GM12878 (cell line): ENCODE results near the gene ADCY5. TPM values are rescaled to one million over a fixed set of nuclear protein-coding genes. Genes with fewer than 3 reads are reported as not detected.
A peak's percentile ranks its signal among the peaks of the same experiment; 100 is the strongest.

Experiments used
- ATAC-seq: fragments of 200-7000 bp; cut with Tn5 transposase; 3 replicates; pipeline ENCODE4 v1.9.1; 2020; ENCODE audit warnings: mild to moderate bottlenecking, moderate library complexity
- BruUV-seq: library from RNA; stranded (reverse); fragments of 400-500 nt; replicated peaks from 2 replicates; lab custom pipeline; 2021; lab: Mats Ljungman, UMichigan
- CTCF ChIA-PET: fragments of 300-600 bp; sonication (Branson Sonifier 250); formaldehyde crosslinking; extraction: SDS; loops from one replicate; lab custom pipeline; 2021; ENCODE audit warnings: inconsistent platforms; lab: Yijun Ruan, JAX
- POLR2A ChIA-PET: fragments of 350-600 bp; formaldehyde crosslinking; extraction: SDS; loops from one replicate; lab custom pipeline; 2021; ENCODE audit warnings: inconsistent platforms; lab: Charles Lee
- RAD21 ChIA-PET: fragments of 300-600 bp; sonication (Branson Sonifier 250); formaldehyde crosslinking; loops from one replicate; lab custom pipeline; 2023; ENCODE audit warnings: antibody characterized with exemption; ENCODE audit not compliant: unreplicated experiment; lab: Charles Lee
- SMC1A ChIA-PET: fragments of 300-600 bp; sonication (Branson Sonifier 250); formaldehyde crosslinking; loops from one replicate; lab custom pipeline; 2023; ENCODE audit not compliant: unreplicated experiment, uncharacterized antibody; lab: Charles Lee
- DNase-seq: peaks from one replicate; pipeline ENCODE4 v3.0.0-alpha.2; 2011; ENCODE audit warnings: low read depth, low spot score
- FAIRE-seq: peaks from 3 replicates; lab custom pipeline; 2011; peaks lifted over from hg19 to GRCh38; lab: Jason Lieb, UNC
- H2AFZ ChIP-seq: 2 replicates; pipeline ENCODE4 v1.6.0; 2011; ENCODE audit warnings: low read depth, low read length, control low read depth; ENCODE audit not compliant: control insufficient read depth
- H3K27ac ChIP-seq: 2 replicates; pipeline ENCODE4 v1.5.1; 2011; ENCODE audit warnings: control low read depth; ENCODE audit not compliant: control insufficient read depth, insufficient read depth
- H3K27me3 ChIP-seq, 2 experiments: replicated peaks in 1 of 2; 2 replicates each; pipeline versions ENCODE4 v1.6.0 to v1.6.1; 2011; ENCODE audit warnings: low read length in 1 of 2; ENCODE audit not compliant: control insufficient read depth in 2 of 2, insufficient read depth in 2 of 2
- H3K36me3 ChIP-seq, 2 experiments: 2 replicates each; pipeline ENCODE4 v1.5.1; 2011; ENCODE audit warnings: low read length in 1 of 2; ENCODE audit not compliant: control insufficient read depth in 2 of 2, insufficient read depth in 2 of 2
- H3K4me1 ChIP-seq: 2 replicates; pipeline ENCODE4 v1.6.1; 2011; ENCODE audit warnings: mild to moderate bottlenecking, low read length, moderate library complexity, mixed read lengths; ENCODE audit not compliant: control insufficient read depth, insufficient read depth
- H3K4me2 ChIP-seq: 2 replicates; pipeline ENCODE4 v1.6.0; 2011; ENCODE audit warnings: control low read depth; ENCODE audit not compliant: control insufficient read depth, insufficient read depth
- H3K4me3 ChIP-seq: fragments of 200-600 bp; sonication (generic); 2 replicates; pipeline ENCODE4 v1.5.1; 2016
- H3K79me2 ChIP-seq: 2 replicates; pipeline ENCODE4 v1.6.0; 2011; ENCODE audit warnings: low read length; ENCODE audit not compliant: control insufficient read depth, insufficient read depth
- H3K9ac ChIP-seq: 2 replicates; pipeline ENCODE4 v1.8.0; 2011; ENCODE audit warnings: low read length, control low read depth, mixed read lengths; ENCODE audit not compliant: control insufficient read depth, insufficient read depth
- H3K9me3 ChIP-seq: replicated peaks from 3 replicates; pipeline ENCODE4 v1.5.1; 2011; ENCODE audit warnings: mild to moderate bottlenecking, low read length; ENCODE audit not compliant: control insufficient read depth, insufficient read depth
- H4K20me1 ChIP-seq: 2 replicates; pipeline ENCODE4 v1.6.0; 2011; ENCODE audit not compliant: control insufficient read depth, insufficient read depth
- BHLHE40 ChIP-seq, 2 experiments: fragments of 450-650 bp in 1 of 2; IDR thresholded peaks; 2 replicates each; pipeline ENCODE4 v1.6.1; 2011 to 2017; ENCODE audit warnings: low read depth in 2 of 2, borderline replicate concordance in 1 of 2, improper control_type of control experiment in 1 of 2, low read length in 1 of 2, mild to moderate bottlenecking in 1 of 2
- FOS ChIP-seq: IDR thresholded peaks from 3 replicates; pipeline ENCODE4 v1.6.1; 2011; ENCODE audit warnings: borderline replicate concordance; ENCODE audit not compliant: insufficient read length; ENCODE audit errors: extremely low read depth
- NR2C2 ChIP-seq: IDR thresholded peaks from 2 replicates; pipeline ENCODE4 v1.6.1; 2011; ENCODE audit warnings: borderline replicate concordance, low read depth; ENCODE audit not compliant: control insufficient read depth, insufficient read length
- NR2F1 ChIP-seq: fragments of 450-650 bp; conservative IDR thresholded peaks from 2 replicates; pipeline ENCODE4 v1.6.1; 2017; ENCODE audit warnings: mild to moderate bottlenecking
- SREBF2 ChIP-seq: IDR thresholded peaks from 2 replicates; pipeline ENCODE4 v1.6.1; 2012; ENCODE audit warnings: mild to moderate bottlenecking, low read length
- TARDBP ChIP-seq: IDR thresholded peaks from 2 replicates; pipeline ENCODE4 v1.6.1; 2016; ENCODE audit warnings: borderline replicate concordance
- ZNF207 ChIP-seq: fragments of 450-650 bp; IDR thresholded peaks from 2 replicates; pipeline ENCODE4 v1.6.1; 2014; ENCODE audit warnings: antibody characterized with exemption, mild to moderate bottlenecking, borderline replicate concordance
- ZNF24 ChIP-seq: fragments of 450-650 bp; IDR thresholded peaks from 2 replicates; pipeline ENCODE4 v1.6.1; 2017; ENCODE audit warnings: antibody characterized with exemption, mild to moderate bottlenecking
- ZNF622 ChIP-seq: fragments of 450-650 bp; IDR thresholded peaks from 2 replicates; pipeline ENCODE4 v1.6.1; 2017; ENCODE audit warnings: mild to moderate bottlenecking, inconsistent platforms
- WGBS: methylation state at CpG from one replicate; pipeline ENCODE4 v1.1.6; 2016; ENCODE audit warnings: low lambda C conversion rate; ENCODE audit not compliant: insufficient replicate concordance, insufficient coverage; ENCODE audit errors: missing lambda C conversion rate; 5-methylcytosine and 5-hydroxymethylcytosine counted together
- in situ Hi-C: fragments of 300-500 bp; cut with MboI; formaldehyde crosslinking; loops from 9 replicates; pipeline ENCODE4 v1.14.3; 2018; ENCODE audit warnings: mixed read lengths
- intact Hi-C: fragments of 100-400 bp; cut with micrococcal nuclease; formaldehyde crosslinking; loops from one replicate; pipeline ENCODE4 v1.14.2; 2022; ENCODE audit not compliant: unreplicated experiment
- polyA plus RNA-seq, 11 experiments: library from polyadenylated mRNA; depleted of rRNA in 4 of 11; unstranded in 6 of 11; stranded (reverse) in 5 of 11; fragments of >200 nt; fragmentation: Nextera tagmentation in 4 of 11; fragmentation: Illumina TruSeq in 1 of 11; extraction: Ambion mirVana in 4 of 11; extraction: Trizol in 1 of 11; gene quantifications; 1 replicate in 1 of 11; 2 replicates in 10 of 11; pipeline versions ENCODE4 v1.2.1 to v1.2.3, GENCODE V29; 2011 to 2016; ENCODE audit warnings: inconsistent platforms in 2 of 11, missing spikeins in 2 of 11, low read depth in 1 of 11
- total RNA-seq, 4 experiments: library from RNA; depleted of rRNA in 3 of 4; stranded (reverse); fragments of >200 nt in 3 of 4; fragmentation: Illumina TruSeq in 1 of 4; extraction: Trizol in 1 of 4; gene quantifications; 2 replicates each; pipeline versions ENCODE4 v1.2.1 to v1.2.3, GENCODE V29; 2013 to 2021

Gene ADCY5
- total and polyA plus RNA-seq, 10 of the 15 experiments (the other 5 are each of a cell fraction or from before 2014, with no cell fraction given): under 0.01 to 0.24 (median 0.02) TPM; not detected in 4

GRCh38 chr3:123493912-123494311 lies 45.0 kb upstream of the ADCY5 start:
- no peak overlapping the region for H3K4me3 ChIP-seq
- H3K4me1 ChIP-seq: no peaks in the 10 kb centered on the region
- no peak overlapping the region for H3K27ac ChIP-seq
- H3K9me3 ChIP-seq: no peaks in the 10 kb centered on the region
- in situ Hi-C loops (no loop called here), intact Hi-C loops (no loop called here)
- no peak for ATAC-seq
- H4K20me1 ChIP-seq: no peaks in the 10 kb centered on the region
- H3K9ac ChIP-seq: no peak overlapping the region
- WGBS: 76% methylated on average over 4 of the region's 4 CpGs
- no peak for DNase-seq
- TF ChIP-seq FOS (no peak), NR2F1 (no peak), ZNF24 (no peak), SREBF2 (no peak), ZNF622 (no peak), BHLHE40 (IDR thresholded peaks at IDR 0.05; ENCODE audit: borderline replicate concordance in 1 of 2, low read depth in 2 of 2, low read length in 1 of 2) (no peak), ZNF207 (no peak), TARDBP (no peak), NR2C2 (no peak)
- no peaks in the 10 kb centered on the region for H3K27me3 ChIP-seq
- no peak overlapping the region for H2AFZ ChIP-seq
- RAD21 ChIA-PET: interaction anchor here (1.3 kb wide), 1 partner anchor 65 kb away, joined by 4 read pairs; no protein-coding TSS in a partner anchor
- POLR2A ChIA-PET: no interaction called here
- SMC1A ChIA-PET: interaction anchor here (1.1 to 1.3 kb wide), 4 partner anchors 57 to 165 kb away, joined by 3 to 4 read pairs (median 3); no protein-coding TSS in a partner anchor
- no peaks in the 10 kb centered on the region for H3K79me2 ChIP-seq
- CTCF ChIA-PET: interaction anchor here (0.8 to 2.9 kb wide), 3 partner anchors 65 to 167 kb away, joined by 3 to 6 read pairs (median 3); no protein-coding TSS in a partner anchor
- TSS peak; percentile 51 for BruUV-seq
- FAIRE-seq: no peak
- H3K4me2 ChIP-seq: no peak overlapping the region
- H3K36me3 ChIP-seq: peaks cover 5 to 10% of the 10 kb centered on the region in 2 experiments; a peak in 3 of 4 replicates
